Limb (tissue), 2 donors: ENCODE measurements around the gene RC3H2.

ENCODE experiments used
- DNase-seq, 2 donors: peaks; one replicate each; pipeline ENCODE4 v3.0.0-alpha.2; 2016; ENCODE audit errors: extremely low spot score in 2 of 2

Gene RC3H2

DNA sequence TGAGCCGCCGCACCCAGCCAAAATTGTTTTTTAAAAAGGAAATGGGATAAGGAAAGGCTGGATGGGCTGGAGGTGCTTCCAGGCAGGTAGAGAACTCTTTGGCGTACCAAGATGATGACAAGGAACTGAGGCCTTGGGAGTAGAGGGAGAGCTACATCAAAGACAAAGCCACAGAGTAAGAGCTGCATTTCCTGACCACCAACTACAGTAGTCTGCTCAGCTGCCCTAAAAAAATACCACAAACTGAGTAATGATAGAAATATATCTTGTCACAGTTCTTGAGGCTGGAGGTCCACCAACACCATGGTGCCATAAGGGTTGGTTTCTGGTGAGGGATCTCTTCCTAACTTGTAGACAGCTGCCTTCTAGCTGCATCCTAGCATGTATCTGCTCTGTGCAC is 97.0 kb downstream of the RC3H2 start:
- DNase-seq, result no peak

DNA sequence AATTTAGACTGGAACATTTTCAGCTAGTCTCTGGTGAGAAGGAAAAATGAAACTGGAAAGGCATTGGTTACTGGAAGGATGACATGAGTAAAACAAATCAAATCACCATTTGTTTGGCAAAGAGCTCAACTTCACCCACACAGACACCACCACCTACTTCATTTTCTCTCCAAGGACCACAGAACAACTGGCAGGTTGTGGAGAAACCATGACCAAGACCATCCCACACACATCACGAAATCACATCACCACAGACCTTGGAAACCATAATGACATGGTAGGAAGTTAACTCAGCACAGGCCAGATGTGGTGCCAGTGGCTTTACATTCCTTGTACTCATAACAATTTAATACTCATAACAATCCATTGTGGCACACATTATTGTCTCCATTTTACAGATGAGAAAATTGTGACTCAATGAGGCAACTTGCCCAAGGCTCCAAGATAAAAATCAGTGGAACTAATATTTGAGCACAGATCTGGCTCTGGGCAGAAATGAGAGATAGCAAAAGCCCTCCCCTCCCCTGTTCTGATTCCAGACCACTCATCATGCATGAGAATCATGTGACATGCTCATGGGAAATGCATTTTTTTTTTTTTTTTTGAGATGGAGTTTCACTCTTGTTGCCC is 97.8 kb downstream of the RC3H2 start:
- no peak for DNase-seq

DNA sequence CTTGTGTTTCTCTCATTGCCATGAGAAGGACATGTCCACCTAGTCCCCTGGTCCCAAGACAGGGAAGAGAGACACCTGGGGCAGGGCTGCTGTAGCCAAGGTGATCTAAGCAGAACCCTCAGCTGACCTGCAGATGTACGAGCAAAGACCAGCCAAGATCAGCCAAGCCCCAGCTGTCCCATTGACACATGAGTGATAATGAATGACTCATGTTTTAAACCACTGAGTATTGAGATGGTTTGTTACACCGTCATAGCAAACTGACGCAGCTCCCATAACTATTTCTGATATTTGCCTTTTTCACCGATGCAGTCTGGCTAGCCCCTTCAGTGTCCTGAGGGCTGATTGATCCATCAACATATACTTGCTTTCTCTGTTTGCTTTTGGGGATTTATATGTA is 98.5 kb downstream of the RC3H2 start:
- no peak for DNase-seq

DNA sequence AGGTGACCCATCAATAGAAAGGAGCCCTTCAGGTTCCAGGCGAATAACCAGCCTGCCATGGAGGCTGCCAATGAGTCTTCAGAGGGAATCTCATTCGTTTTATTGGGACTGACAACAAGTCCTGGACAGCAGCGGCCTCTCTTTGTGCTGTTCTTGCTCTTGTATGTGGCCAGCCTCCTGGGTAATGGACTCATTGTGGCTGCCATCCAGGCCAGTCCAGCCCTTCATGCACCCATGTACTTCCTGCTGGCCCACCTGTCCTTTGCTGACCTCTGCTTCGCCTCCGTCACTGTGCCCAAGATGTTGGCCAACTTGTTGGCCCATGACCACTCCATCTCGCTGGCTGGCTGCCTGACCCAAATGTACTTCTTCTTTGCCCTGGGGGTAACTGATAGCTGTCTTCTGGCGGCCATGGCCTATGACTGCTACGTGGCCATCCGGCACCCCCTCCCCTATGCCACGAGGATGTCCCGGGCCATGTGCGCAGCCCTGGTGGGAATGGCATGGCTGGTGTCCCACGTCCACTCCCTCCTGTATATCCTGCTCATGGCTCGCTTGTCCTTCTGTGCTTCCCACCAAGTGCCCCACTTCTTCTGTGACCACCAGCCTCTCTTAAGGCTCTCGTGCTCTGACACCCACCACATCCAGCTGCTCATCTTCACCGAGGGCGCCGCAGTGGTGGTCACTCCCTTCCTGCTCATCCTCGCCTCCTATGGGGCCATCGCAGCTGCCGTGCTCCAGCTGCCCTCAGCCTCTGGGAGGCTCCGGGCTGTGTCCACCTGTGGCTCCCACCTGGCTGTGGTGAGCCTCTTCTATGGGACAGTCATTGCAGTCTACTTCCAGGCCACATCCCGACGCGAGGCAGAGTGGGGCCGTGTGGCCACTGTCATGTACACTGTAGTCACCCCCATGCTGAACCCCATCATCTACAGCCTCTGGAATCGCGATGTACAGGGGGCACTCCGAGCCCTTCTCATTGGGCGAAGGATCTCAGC is 104.8 kb downstream of the RC3H2 start, which contains the start of gene OR1K1:
Gene OR1K1, plus strand, starts transcription at position 58 of the 995 bp plus-strand sequence. Its CDS starts 0 bp downstream, at position 58.
- DNase-seq, result no peak

DNA sequence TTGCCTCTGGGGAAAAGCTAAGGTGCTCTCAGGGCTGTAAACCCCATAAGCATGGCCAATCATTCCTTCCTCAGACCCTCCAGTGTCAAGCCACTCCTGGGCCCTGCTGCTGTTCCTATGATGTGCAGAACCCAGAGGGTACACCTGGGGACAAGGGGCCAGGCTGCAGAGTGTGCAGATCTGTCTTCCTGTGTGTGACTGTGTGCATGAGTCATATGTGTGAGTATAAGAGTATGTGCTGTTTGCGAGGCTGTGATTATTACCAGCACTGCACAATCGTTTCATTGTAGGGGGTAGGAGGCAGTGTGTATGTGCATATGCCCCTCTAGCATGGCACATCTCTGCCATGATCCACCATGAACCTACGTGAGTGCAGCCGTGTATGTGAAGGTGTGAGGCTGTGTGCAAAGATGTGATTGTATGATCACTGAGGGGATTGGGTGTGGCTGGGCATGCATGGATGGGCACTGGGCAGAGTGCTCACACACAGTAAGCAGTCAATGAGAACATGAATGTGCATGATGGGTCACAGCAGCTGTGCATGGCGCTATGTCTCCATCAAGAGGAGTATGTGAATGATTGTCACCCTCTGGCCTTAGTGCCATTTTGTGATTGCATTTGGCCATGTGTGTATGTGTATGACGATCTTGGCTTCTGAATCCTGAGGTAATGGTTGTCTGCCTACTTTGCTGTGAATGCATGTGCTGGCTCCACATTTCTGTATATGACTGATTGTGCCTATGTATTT is 107.7 kb downstream of the RC3H2 start:
- no peak for DNase-seq
